Renal cortex interstitium (tissue), 11 donors: ENCODE measurements around the gene TMC4. TPM values are rescaled to one million over a fixed set of nuclear protein-coding genes. Genes with fewer than 3 reads are reported as not detected.

ENCODE experiments used
- DNase-seq, 11 donors: peaks; one replicate each; pipeline ENCODE4 v3.0.0-alpha.2; 2013; ENCODE audit warnings: low read depth in 9 of 11, low spot score in 4 of 11; ENCODE audit errors: extremely low read depth in 1 of 11
- polyA plus RNA-seq, 3 donors: library from polyadenylated mRNA; unstranded; fragments of 120-200 nt; gene quantifications; one replicate each; pipeline ENCODE4 v1.2.1, GENCODE V29; 2013; ENCODE audit not compliant: insufficient read length in 3 of 3

Gene TMC4
- polyA plus RNA-seq, 3 donors: 20.1 to 50.0 (median 29.2) TPM

GRCh38 chr19:54162241-54162805 lies 10.6 kb downstream of the TMC4 start:
- DNase-seq: peak in 4 of 11 donors; percentile 44 to 74 (median 52)

- DNase-seq: no peak
Measured at GRCh38 chr19:54160854-54161253, 12.1 kb downstream of the TMC4 start.

DNA sequence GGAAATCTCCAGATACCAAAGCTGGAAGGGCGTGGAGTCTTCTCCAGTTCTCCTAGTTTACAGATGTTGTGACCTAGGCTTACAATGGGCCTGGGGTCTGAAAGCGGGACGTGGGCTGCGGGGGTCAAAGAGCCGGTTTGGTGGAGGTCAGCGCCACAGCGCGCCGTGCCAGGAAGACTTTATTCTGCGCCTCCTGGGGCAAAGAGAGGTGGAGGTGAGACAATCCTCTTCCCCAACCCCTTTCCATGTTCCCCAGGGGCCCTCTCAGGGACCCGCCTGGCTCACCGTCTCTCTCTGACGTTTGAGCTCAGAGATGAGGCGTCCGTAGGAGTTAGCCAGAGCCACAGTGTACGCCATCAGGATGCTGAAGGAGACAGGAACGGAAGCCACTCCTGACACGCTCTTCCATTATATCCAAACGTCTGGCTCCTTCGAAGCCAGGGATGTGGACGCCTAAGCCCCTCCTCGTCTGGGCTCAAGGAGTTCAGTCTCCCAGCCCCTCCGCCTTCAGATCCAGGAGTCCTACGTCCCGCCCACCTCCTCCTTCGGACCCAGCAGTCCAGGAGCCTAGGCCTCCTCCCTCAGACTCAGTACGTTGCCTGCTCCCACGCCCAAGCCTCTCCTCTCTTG lies 12.7 kb downstream of the TMC4 start:
- no peak for DNase-seq

GRCh38 chr19:54159352-54160181 lies 13.4 kb downstream of the TMC4 start, which contains the start of gene LENG1:
TSS of gene LENG1 (minus strand) at chr19:54159721. CDS start at chr19:54159695, 26 bp downstream.
- DNase-seq: peak; percentile 98 to 100 (median 100)

- no peak for DNase-seq
Measured at GRCh38 chr19:54158812-54159351, 14.1 kb downstream of the TMC4 start.

- no peak for DNase-seq
Measured at GRCh38 chr19:54156953-54157352, 16.0 kb downstream of the TMC4 start.

DNA sequence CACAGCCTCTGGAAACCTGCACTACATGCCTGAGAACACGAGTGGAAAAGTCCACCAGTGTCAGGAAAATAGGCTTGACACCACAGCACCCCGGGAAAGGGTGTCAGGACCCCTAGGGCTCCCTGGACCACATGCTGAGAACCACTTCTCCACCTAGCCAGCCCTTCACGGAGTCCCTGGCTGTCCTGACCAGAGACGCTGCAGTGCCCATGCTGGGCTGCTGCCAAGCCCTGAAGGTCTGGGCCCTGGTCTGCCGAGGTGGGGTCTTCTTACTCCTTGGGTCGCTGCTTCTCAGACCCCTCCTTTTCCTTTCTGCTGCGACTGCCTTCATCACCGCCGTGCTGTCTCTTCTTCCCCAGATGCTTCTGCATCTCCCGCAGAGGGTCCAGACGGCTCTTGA lies 16.5 kb downstream of the TMC4 start:
- no peak for DNase-seq

GRCh38 chr19:54155694-54156093 lies 17.3 kb downstream of the TMC4 start:
- DNase-seq: no peak

- no peak for DNase-seq
Measured at GRCh38 chr19:54154603-54155345, 18.2 kb downstream of the TMC4 start.

DNA sequence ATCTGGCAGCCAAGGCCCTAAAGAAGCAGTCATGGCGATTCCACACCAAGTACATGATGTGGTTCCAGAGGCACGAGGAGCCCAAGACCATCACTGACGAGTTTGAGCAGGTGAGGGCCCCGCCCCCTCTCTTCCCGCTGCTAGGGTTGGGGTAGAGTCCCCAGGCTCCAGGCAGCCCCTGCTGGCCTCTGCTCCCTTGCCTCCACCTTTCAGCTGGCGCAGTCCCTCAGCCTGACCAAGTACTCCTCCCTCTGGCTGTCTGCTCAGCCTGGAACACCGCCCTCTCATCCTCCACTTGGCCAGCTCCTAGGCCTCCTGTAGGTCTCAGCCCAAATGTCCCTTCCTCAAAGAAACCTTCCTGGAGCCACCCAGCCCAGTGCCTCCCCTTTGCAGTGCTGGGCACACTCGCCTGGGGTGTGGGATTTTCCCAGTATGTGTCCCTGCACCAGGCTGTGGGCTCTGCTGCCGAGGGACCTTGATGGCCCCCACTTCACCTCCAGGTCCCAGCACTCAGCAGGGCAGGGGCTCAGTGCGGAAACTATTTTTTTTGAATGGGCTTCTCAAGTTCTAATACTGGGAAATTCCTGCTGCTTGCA lies 19.1 kb downstream of the TMC4 start:
- no peak for DNase-seq

GRCh38 chr19:54152878-54153524 lies 20.0 kb downstream of the TMC4 start:
- DNase-seq: no peak

DNA sequence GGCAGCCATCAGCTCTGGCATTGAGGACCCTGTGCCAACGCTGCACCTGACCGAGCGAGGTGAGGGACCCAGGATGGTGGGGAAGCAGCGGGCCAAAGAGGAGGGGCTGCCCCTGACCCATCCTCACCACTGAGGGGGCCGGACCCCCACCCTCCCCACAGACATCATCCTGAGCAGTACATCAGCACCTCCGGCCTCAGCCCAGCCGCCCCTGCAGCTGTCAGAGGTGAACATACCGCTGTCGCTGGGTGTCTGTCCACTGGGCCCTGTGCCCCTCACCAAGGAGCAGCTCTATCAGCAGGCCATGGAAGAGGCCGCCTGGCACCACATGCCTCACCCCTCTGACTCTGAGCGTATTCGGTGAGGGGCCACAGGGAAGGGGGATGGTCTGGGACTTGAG lies 20.7 kb downstream of the TMC4 start:
- DNase-seq: no peak

DNA sequence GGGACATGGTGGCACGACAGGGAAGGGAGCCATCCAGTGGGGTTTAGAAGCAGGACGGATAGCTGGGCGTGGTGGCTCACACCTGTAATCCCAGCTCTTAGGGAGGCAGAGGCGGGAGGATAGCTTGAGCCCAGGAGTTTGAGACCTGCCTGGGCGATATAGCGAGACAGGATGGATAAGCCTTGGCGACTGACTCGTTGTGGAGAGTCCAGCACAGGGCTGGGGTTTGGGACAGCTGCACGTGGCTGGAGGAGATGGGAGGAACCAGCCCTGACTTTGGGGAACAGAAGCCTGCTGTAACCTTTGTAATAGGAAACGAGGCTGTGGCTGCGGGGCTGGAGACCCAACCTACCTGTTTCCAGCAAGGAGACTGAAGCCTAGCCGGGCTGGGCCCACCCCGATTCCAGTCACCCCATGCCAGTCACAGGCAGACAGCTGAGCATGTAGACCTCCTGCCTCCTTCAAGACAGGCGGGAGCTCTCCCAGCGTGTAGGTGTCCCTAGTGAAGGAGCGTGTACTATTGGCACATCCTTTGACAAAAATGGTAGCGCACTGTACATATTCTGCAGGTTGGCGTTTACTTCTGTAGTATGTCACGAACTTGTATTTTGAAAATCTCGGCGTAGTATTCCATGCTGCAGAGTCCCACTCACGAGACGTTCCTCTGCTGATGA lies 21.5 kb downstream of the TMC4 start:
- no peak for DNase-seq

DNA sequence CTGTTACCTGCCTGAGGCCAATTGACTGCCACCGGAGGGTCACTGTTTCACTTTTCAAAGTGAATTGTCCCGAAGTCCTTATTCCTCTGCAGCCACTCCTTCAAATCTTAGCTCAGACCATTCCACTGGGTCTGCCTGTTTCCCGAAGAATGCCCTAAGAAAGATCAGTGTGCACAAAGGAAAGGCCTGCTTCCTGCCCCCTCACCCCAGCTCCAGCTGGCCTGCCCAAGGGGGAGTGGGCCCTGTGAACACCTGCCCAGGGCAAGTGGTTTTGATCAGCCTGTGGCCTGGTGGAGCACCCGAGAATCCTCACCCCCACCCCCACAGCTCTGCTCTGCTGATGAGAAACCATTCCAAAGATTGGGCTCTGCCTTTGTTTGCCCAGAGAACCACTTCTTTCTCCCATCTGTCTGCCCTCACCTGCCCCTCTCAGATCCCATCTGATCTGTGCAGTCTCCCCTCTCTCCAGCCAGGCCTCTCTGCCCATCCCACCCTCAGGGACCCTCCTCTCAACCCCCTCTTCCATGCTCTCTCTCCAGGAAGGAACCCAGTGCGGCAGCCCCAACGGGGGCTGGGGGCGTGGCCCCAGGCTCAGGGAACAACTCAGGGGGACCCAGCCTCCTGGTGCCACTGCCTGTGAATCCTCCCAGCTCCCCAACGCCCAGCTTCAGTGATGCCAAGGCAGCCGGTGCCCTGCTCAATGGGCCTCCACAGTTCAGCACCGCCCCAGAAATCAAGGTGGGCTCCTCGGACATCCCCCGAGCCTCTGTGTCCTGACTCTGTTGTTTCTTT lies 23.7 kb downstream of the TMC4 start:
- DNase-seq: no peak

DNA sequence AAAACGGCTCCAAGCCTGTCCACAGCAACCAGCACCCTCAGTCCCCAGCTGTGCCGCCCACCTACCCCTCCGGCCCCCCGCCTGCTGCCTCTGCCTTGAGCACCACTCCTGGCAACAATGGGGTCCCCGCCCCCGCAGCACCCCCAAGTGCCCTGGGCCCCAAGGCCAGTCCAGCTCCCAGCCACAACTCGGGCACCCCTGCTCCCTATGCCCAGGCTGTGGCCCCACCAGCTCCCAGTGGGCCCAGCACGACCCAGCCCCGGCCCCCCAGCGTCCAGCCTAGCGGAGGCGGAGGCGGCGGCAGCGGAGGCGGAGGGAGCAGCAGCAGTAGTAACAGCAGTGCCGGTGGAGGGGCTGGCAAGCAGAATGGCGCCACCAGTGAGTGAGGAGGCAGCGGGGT lies 24.8 kb downstream of the TMC4 start:
- no peak for DNase-seq

DNA sequence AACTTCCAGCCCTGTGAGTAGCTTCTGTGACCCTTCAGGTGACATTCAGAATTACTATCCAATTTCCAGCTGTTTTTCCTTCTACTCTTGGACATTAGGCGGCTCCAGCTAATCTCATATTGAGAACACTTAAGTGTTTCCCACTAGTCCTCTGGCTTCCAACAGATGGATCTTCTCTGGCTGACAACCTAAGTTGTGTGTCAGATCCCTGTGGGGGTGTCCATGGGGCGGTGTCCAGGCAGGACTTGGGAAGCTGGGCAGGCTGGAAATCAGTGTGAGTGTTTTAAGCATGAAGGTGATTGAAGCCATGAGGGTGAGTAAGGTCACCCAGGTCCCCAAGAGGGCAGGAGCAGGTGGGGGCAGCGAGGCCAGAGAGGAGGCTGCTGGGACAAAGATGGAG lies 25.3 kb downstream of the TMC4 start:
- DNase-seq: peak in 5 of 11 donors; percentile 61 to 72 (median 70)

- no peak for DNase-seq
Measured at GRCh38 chr19:54145541-54146158, 27.3 kb downstream of the TMC4 start.
